Islet of Langerhans (tissue), 1 donor: Measurements from ENCODE around the gene ZNF180.
"Not testable (repeated sequence)": the region's sequence is repeated elsewhere in the genome, so short reads cannot be mapped to it uniquely, and the experiment has no call there.

Source experiments
- FAIRE-seq: peaks from one replicate; lab custom pipeline; 2011; peaks lifted over from hg19 to GRCh38; lab: Jason Lieb, UNC

ZNF180 gene

GRCh38 chr19:44499962-44500949 is at the start of gene ZNF180:
ZNF180 (minus strand) TSS chr19:44500522; CDS start chr19:44497334, 3,188 bp downstream.
- FAIRE-seq, result no peak

GRCh38 chr19:44549507-44549906 is 49.2 kb upstream of the ZNF180 start:
- FAIRE-seq, result no peak

GRCh38 chr19:44548736-44549135 is 48.4 kb upstream of the ZNF180 start:
- FAIRE-seq, result no peak

GRCh38 chr19:44544031-44544430 is 43.7 kb upstream of the ZNF180 start:
- no peak for FAIRE-seq

- FAIRE-seq, result no peak
Measured at GRCh38 chr19:44542671-44543070, 42.3 kb upstream of the ZNF180 start.

GRCh38 chr19:44540736-44541135 is 40.4 kb upstream of the ZNF180 start:
- FAIRE-seq, result no peak

- no peak for FAIRE-seq
Measured at GRCh38 chr19:44539991-44540390, 39.7 kb upstream of the ZNF180 start.

GRCh38 chr19:44539236-44539826 is 39.0 kb upstream of the ZNF180 start:
- FAIRE-seq, result no peak

- FAIRE-seq, result not testable (repeated sequence)
Measured at GRCh38 chr19:44535361-44535760, 35.0 kb upstream of the ZNF180 start.

GRCh38 chr19:44532819-44533218 is 32.5 kb upstream of the ZNF180 start:
- FAIRE-seq, result no peak

- no peak for FAIRE-seq
Measured at GRCh38 chr19:44530777-44531176, 30.5 kb upstream of the ZNF180 start.

- no peak for FAIRE-seq
Measured at GRCh38 chr19:44529536-44529935, 29.2 kb upstream of the ZNF180 start, which contains the start of gene CEACAM20. CEACAM20 (minus strand) TSS chr19:44529675; CDS start chr19:44529509, 166 bp downstream.

- no peak for FAIRE-seq
Measured at GRCh38 chr19:44527554-44527953, 27.2 kb upstream of the ZNF180 start.

- no peak for FAIRE-seq
Measured at GRCh38 chr19:44525721-44526430, 25.6 kb upstream of the ZNF180 start.

GRCh38 chr19:44521370-44521769 is 21.0 kb upstream of the ZNF180 start:
- FAIRE-seq, result no peak

- FAIRE-seq, result no peak
Measured at GRCh38 chr19:44517146-44517545, 16.8 kb upstream of the ZNF180 start.

GRCh38 chr19:44515907-44516306 is 15.6 kb upstream of the ZNF180 start:
- FAIRE-seq, result no peak

- no peak for FAIRE-seq
Measured at GRCh38 chr19:44515031-44515430, 14.7 kb upstream of the ZNF180 start.

GRCh38 chr19:44512326-44513298 is 12.3 kb upstream of the ZNF180 start:
- FAIRE-seq, result no peak

- no peak for FAIRE-seq
Measured at GRCh38 chr19:44509478-44509877, 9.2 kb upstream of the ZNF180 start.

GRCh38 chr19:44499559-44499958 is 763 bp downstream of the ZNF180 start:
- no peak for FAIRE-seq

GRCh38 chr19:44498988-44499387 is 1.3 kb downstream of the ZNF180 start:
- no peak for FAIRE-seq
